Loucy (cell line): Measurements from ENCODE around the gene XPNPEP2.

ENCODE experiments used
- H2AFZ ChIP-seq: fragments of 200-600 bp; sonication (generic); 2 replicates; pipeline ENCODE4 v1.6.0; 2016; ENCODE audit warnings: antibody characterized with exemption, mild to moderate bottlenecking, low read length, moderate library complexity
- H3F3A ChIP-seq: fragments of 200-600 bp; 2 replicates; pipeline ENCODE4 v1.6.0; 2016; ENCODE audit warnings: antibody characterized with exemption, low read depth, mild to moderate bottlenecking
- H3K27me3 ChIP-seq: fragments of 200-600 bp; sonication (generic); 2 replicates; pipeline ENCODE4 v1.6.1; 2014; ENCODE audit warnings: low read length, mild to moderate bottlenecking; ENCODE audit not compliant: insufficient read depth, poor library complexity, severe bottlenecking
- H3K36me3 ChIP-seq: fragments of 200-600 bp; sonication (generic); 2 replicates; pipeline ENCODE4 v1.6.1; 2016; ENCODE audit warnings: low read length; ENCODE audit not compliant: insufficient read depth
- H3K4me1 ChIP-seq: fragments of 200-600 bp; sonication (generic); 2 replicates; pipeline ENCODE4 v1.5.1; 2014; ENCODE audit warnings: low read length, mild to moderate bottlenecking; ENCODE audit not compliant: insufficient read depth, poor library complexity, severe bottlenecking
- H3K4me2 ChIP-seq: fragments of 200-600 bp; sonication (generic); 2 replicates; pipeline ENCODE4 v1.6.0; 2014; ENCODE audit warnings: antibody characterized with exemption, low read length, low read depth, mild to moderate bottlenecking; ENCODE audit not compliant: poor library complexity, severe bottlenecking
- H3K4me3 ChIP-seq: fragments of 200-600 bp; sonication (generic); 2 replicates; pipeline ENCODE4 v1.5.1; 2014; ENCODE audit warnings: low read length, mild to moderate bottlenecking, mixed read lengths; ENCODE audit not compliant: poor library complexity, severe bottlenecking
- H3K79me2 ChIP-seq: fragments of 200-600 bp; sonication (generic); 2 replicates; pipeline ENCODE4 v1.6.1; 2014; ENCODE audit warnings: low read length; ENCODE audit not compliant: insufficient read depth
- H3K9ac ChIP-seq: fragments of 200-600 bp; sonication (generic); 2 replicates; pipeline ENCODE4 v1.6.0; 2014; ENCODE audit warnings: mild to moderate bottlenecking, low read depth, low read length, moderate library complexity; ENCODE audit not compliant: poor library complexity, severe bottlenecking
- H3K9me2 ChIP-seq: fragments of 200-600 bp; sonication (generic); replicated peaks from 2 replicates; pipeline ENCODE4 v1.6.1; 2016; ENCODE audit warnings: low read depth, low read length, mixed read lengths
- H3K9me3 ChIP-seq: fragments of 200-600 bp; sonication (generic); 2 replicates; pipeline ENCODE4 v1.6.1; 2014; ENCODE audit warnings: mild to moderate bottlenecking, antibody characterized with exemption, low read length, low read depth; ENCODE audit not compliant: insufficient read depth
- H4K20me1 ChIP-seq: fragments of 200-600 bp; sonication (generic); 2 replicates; pipeline ENCODE4 v1.6.0; 2014; ENCODE audit warnings: antibody characterized with exemption, low read length, mild to moderate bottlenecking; ENCODE audit not compliant: insufficient read depth, poor library complexity, severe bottlenecking
- CTCF ChIP-seq: fragments of 200-600 bp; sonication (generic); conservative IDR thresholded peaks from 2 replicates; pipeline ENCODE4 v1.5.1; 2014; ENCODE audit warnings: mild to moderate bottlenecking, antibody characterized with exemption, low read length
- EZH2phosphoT487 ChIP-seq: fragments of 200-600 bp; IDR thresholded peaks from 2 replicates; pipeline ENCODE4 v1.6.1; 2018; ENCODE audit warnings: antibody characterized with exemption, mild to moderate bottlenecking, moderate library complexity, borderline replicate concordance

XPNPEP2 gene

GRCh38 chrX:129717892-129718291 lies 20.9 kb upstream of the XPNPEP2 start:
- Histone ChIP-seq H4K20me1 (no peaks in the 10 kb centered on the region), H3K27me3 (no peaks in the 10 kb centered on the region), H3K4me3 (no peak overlapping the region), H3K4me1 (no peaks in the 10 kb centered on the region), H3K9me3 (no peaks in the 10 kb centered on the region), H3K4me2 (no peak overlapping the region), H3K36me3 (no peaks in the 10 kb centered on the region), H3F3A (no peaks in the 10 kb centered on the region), H3K9ac (no peak overlapping the region), H3K79me2 (no peaks in the 10 kb centered on the region), H3K9me2 (no peaks in the 10 kb centered on the region), H2AFZ (no peak overlapping the region)
- no peak for TF ChIP-seq CTCF
- TF ChIP-seq EZH2phosphoT487: no peak

- Histone ChIP-seq H3K36me3 (no peaks in the 10 kb centered on the region), H3K9me2 (no peaks in the 10 kb centered on the region), H3K9me3 (no peaks in the 10 kb centered on the region), H3K4me1 (no peaks in the 10 kb centered on the region), H3K4me2 (no peak overlapping the region), H3F3A (no peaks in the 10 kb centered on the region), H3K27me3 (no peaks in the 10 kb centered on the region), H2AFZ (no peak overlapping the region), H3K4me3 (no peak overlapping the region), H3K79me2 (no peaks in the 10 kb centered on the region), H4K20me1 (no peaks in the 10 kb centered on the region), H3K9ac (no peak overlapping the region)
- TF ChIP-seq CTCF (no peak), EZH2phosphoT487 (no peak)
Measured at GRCh38 chrX:129718676-129719075, 20.1 kb upstream of the XPNPEP2 start.

- no peak overlapping the region for H2AFZ ChIP-seq
- H3K4me3 ChIP-seq: no peak overlapping the region
- H3K27me3 ChIP-seq: no peaks in the 10 kb centered on the region
- H3K9me2 ChIP-seq: no peaks in the 10 kb centered on the region
- no peaks in the 10 kb centered on the region for H3K4me1 ChIP-seq
- no peak for TF ChIP-seq EZH2phosphoT487
- no peaks in the 10 kb centered on the region for H3K9me3 ChIP-seq
- H3K79me2 ChIP-seq: no peaks in the 10 kb centered on the region
- H3F3A ChIP-seq: no peaks in the 10 kb centered on the region
- H3K4me2 ChIP-seq: no peak overlapping the region
- H4K20me1 ChIP-seq: no peaks in the 10 kb centered on the region
- no peaks in the 10 kb centered on the region for H3K36me3 ChIP-seq
- no peak overlapping the region for H3K9ac ChIP-seq
Measured at GRCh38 chrX:129719268-129719667, 19.5 kb upstream of the XPNPEP2 start.

GRCh38 chrX:129719931-129720530 lies 18.7 kb upstream of the XPNPEP2 start:
- H3K4me2 ChIP-seq: no peak overlapping the region
- no peaks in the 10 kb centered on the region for H3K36me3 ChIP-seq
- H3K9me2 ChIP-seq: no peaks in the 10 kb centered on the region
- no peaks in the 10 kb centered on the region for H3K79me2 ChIP-seq
- H3K27me3 ChIP-seq: no peaks in the 10 kb centered on the region
- H2AFZ ChIP-seq: no peak overlapping the region
- H3K9ac ChIP-seq: no peak overlapping the region
- no peaks in the 10 kb centered on the region for H3F3A ChIP-seq
- no peaks in the 10 kb centered on the region for H3K9me3 ChIP-seq
- TF ChIP-seq EZH2phosphoT487 (no peak), CTCF (no peak)
- no peaks in the 10 kb centered on the region for H3K4me1 ChIP-seq
- H4K20me1 ChIP-seq: no peaks in the 10 kb centered on the region
- H3K4me3 ChIP-seq: no peak overlapping the region
